Testis (tissue), 2 donors: ENCODE measurements around the gene A1BG.

Experiments
- CTCF ChIP-seq, 3 experiments: fragments of 450-650 bp in 2 of 3; fragments of 200-600 bp in 1 of 3; sonication (generic) in 1 of 3; IDR thresholded peaks; one replicate each; pipeline ENCODE4 v1.5.1; 2016 to 2019; ENCODE audit warnings: antibody characterized with exemption in 3 of 3, mild to moderate bottlenecking in 2 of 3, moderate library complexity in 1 of 3
- POLR2A ChIP-seq: fragments of 450-650 bp; IDR thresholded peaks from one replicate; pipeline ENCODE4 v1.6.1; 2017; ENCODE audit warnings: antibody characterized with exemption, mild to moderate bottlenecking, moderate library complexity

- TF ChIP-seq CTCF (IDR thresholded peaks at IDR 0.05) (peak in 1 of 3 experiments; percentile 31), POLR2A (no peak)
Observed at GRCh38 chr19:58372311-58373133, 19.2 kb upstream of the A1BG start.
